K562 (cell line): ENCODE measurements around the gene FAM161B. TPM values are rescaled to one million over a fixed set of nuclear protein-coding genes. Genes with fewer than 3 reads are reported as not detected.

Source experiments
- BHLHE40 ChIP-seq: IDR thresholded peaks from 2 replicates; pipeline ENCODE4 v1.6.1; 2011; ENCODE audit warnings: low read length, improper control_type of control experiment
- CBX1 ChIP-seq: sonication (generic); IDR thresholded peaks from 2 replicates; pipeline ENCODE4 v1.6.1; 2016; ENCODE audit warnings: antibody characterized with exemption, low read depth, mild to moderate bottlenecking
- HINFP ChIP-seq: fragments of 450-650 bp; conservative IDR thresholded peaks from 2 replicates; pipeline ENCODE4 v1.6.1; 2016; ENCODE audit warnings: missing genetic modification characterization, low read depth, mild to moderate bottlenecking, control low read depth, missing compliant biosample characterization
- MYNN ChIP-seq, 2 experiments: sonication (generic); formaldehyde crosslinking in 1 of 2; IDR thresholded peaks; 2 replicates each; pipeline versions ENCODE4 v1.5.0 to v1.6.1; 2016 to 2020; ENCODE audit warnings: antibody characterized with exemption in 1 of 2, missing genetic modification reagents in 1 of 2
- TFAP4 ChIP-seq: sonication (generic); formaldehyde crosslinking; IDR thresholded peaks from 2 replicates; pipeline ENCODE4 v1.8.0; 2022; ENCODE audit warnings: missing genetic modification reagents, mild to moderate bottlenecking, moderate library complexity, borderline replicate concordance
- ZBTB2 ChIP-seq: fragments of 450-650 bp; IDR thresholded peaks from 2 replicates; pipeline ENCODE4 v1.6.1; 2016; ENCODE audit warnings: antibody characterized with exemption
- ZBTB40 ChIP-seq, 2 experiments: fragments of 450-650 bp in 1 of 2; sonication (generic) in 1 of 2; formaldehyde crosslinking in 1 of 2; IDR thresholded peaks; 2 replicates each; pipeline versions ENCODE4 v1.7.1 to v1.9.0; 2016 to 2022; ENCODE audit warnings: inconsistent platforms in 1 of 2, mild to moderate bottlenecking in 1 of 2, missing genetic modification reagents in 1 of 2
- ZNF395 ChIP-seq: fragments of 200-800 bp; sonication (Bioruptor generic); IDR thresholded peaks from 2 replicates; pipeline ENCODE4 v1.6.1; 2017; ENCODE audit warnings: missing genetic modification characterization, missing compliant biosample characterization
- polyA plus RNA-seq, 8 experiments: library from polyadenylated mRNA; depleted of rRNA in 4 of 8; stranded (reverse) in 5 of 8; unstranded in 3 of 8; fragments of >200 nt; fragmentation: Nextera tagmentation in 2 of 8; fragmentation: Illumina TruSeq in 1 of 8; extraction: Ambion mirVana in 2 of 8; extraction: Trizol in 1 of 8; gene quantifications; 2 replicates each; pipeline versions ENCODE4 v1.2.1 to v1.2.3, GENCODE V29; 2011 to 2014; ENCODE audit warnings: inconsistent platforms in 1 of 8, missing spikeins in 1 of 8
- total RNA-seq, 7 experiments: library from RNA; depleted of rRNA in 6 of 7; stranded (reverse); fragments of >200 nt in 6 of 7; fragmentation: Illumina TruSeq in 2 of 7; extraction: Trizol in 2 of 7; gene quantifications; 2 replicates each; pipeline versions ENCODE4 v1.2.1 to v1.2.3, GENCODE V29; 2011 to 2021; ENCODE audit warnings: low replicate concordance in 1 of 7

Gene FAM161B
- total and polyA plus RNA-seq, 9 of the 15 experiments (the other 6 are each of a cell fraction or from before 2014, with no cell fraction given) = 0.15 to 1.3 (median 0.84) TPM

- TF ChIP-seq ZBTB40 (IDR thresholded peaks at IDR 0.05) (peak; percentile 86), ZBTB40 (CRISPR knock-in tag; IDR thresholded peaks at IDR 0.05) (no peak), CBX1 (0 out of 2 replicates have a peak, but pooled peaks have one; percentile 64), TFAP4 (peak; percentile 97), MYNN (IDR thresholded peaks at IDR 0.05) (no peak), MYNN (CRISPR knock-in tag; IDR thresholded peaks at IDR 0.05) (no peak), ZNF395 (CRISPR knock-in tag) (0 out of 2 replicates have a peak, but pooled peaks have one; percentile 17), HINFP (tag) (no peak), ZBTB2 (0 out of 2 replicates have a peak, but pooled peaks have one; percentile 49), BHLHE40 (0 out of 2 replicates have a peak, but pooled peaks have one; percentile 34)
These were observed at the start of gene FAM161B, which contains the start of gene COQ6 (continued) for GRCh38 chr14:73949752-73950734.
